Tibial nerve (tissue), 4 donors: Measurements from ENCODE around the gene ANKRD61.

Source experiments
- EP300 ChIP-seq, 2 donors: sonication (generic); formaldehyde crosslinking; IDR thresholded peaks; one replicate each; pipeline ENCODE4 v1.6.1; 2017; ENCODE audit warnings: antibody characterized with exemption in 2 of 2, mild to moderate bottlenecking in 1 of 2
- POLR2A ChIP-seq, 2 donors: fragments of 450-650 bp; IDR thresholded peaks; one replicate each; pipeline ENCODE4 v1.6.1; 2017; ENCODE audit warnings: antibody characterized with exemption in 2 of 2, mild to moderate bottlenecking in 2 of 2, moderate library complexity in 2 of 2
- TF ChIP-seq, protein P1 (sequence below), 5 experiments: fragments of 200-600 bp in 3 of 5; fragments of 450-650 bp in 2 of 5; sonication (generic) in 3 of 5; IDR thresholded peaks; one replicate each; pipeline ENCODE4 v1.5.1; 2016 to 2019; ENCODE audit warnings: antibody characterized with exemption in 5 of 5, mild to moderate bottlenecking in 3 of 5, moderate library complexity in 2 of 5

DNA sequence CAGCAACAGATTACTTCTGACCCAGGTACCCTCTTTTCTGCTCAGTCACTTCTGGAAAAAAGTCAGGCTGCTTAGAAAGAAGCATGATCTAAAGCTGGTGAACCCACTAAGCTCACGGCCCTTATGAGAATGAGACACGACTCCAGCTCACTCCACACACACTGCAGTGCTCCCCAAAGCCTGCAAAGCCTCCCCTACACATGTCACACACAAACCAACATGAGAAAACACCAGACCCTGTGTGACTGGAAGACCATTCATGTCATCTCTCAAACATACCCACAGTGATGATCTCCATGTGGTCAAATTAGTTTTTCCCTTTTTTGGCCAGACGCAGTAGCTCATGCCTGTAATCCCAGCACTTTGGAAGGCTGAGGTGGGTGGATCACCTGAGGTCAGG is 391 bp downstream of the ANKRD61 start:
- TF ChIP-seq, protein P1, sequence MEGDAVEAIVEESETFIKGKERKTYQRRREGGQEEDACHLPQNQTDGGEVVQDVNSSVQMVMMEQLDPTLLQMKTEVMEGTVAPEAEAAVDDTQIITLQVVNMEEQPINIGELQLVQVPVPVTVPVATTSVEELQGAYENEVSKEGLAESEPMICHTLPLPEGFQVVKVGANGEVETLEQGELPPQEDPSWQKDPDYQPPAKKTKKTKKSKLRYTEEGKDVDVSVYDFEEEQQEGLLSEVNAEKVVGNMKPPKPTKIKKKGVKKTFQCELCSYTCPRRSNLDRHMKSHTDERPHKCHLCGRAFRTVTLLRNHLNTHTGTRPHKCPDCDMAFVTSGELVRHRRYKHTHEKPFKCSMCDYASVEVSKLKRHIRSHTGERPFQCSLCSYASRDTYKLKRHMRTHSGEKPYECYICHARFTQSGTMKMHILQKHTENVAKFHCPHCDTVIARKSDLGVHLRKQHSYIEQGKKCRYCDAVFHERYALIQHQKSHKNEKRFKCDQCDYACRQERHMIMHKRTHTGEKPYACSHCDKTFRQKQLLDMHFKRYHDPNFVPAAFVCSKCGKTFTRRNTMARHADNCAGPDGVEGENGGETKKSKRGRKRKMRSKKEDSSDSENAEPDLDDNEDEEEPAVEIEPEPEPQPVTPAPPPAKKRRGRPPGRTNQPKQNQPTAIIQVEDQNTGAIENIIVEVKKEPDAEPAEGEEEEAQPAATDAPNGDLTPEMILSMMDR (IDR thresholded peaks at IDR 0.05) = no peak
- TF ChIP-seq EP300 (IDR thresholded peaks at IDR 0.05) = no peak
- TF ChIP-seq POLR2A (IDR thresholded peaks at IDR 0.05) = no peak
